Measurements from ENCODE around the gene MARCKS.
A peak's percentile ranks its signal among the peaks of the same experiment; 100 is the strongest.

MARCKS gene

DNA sequence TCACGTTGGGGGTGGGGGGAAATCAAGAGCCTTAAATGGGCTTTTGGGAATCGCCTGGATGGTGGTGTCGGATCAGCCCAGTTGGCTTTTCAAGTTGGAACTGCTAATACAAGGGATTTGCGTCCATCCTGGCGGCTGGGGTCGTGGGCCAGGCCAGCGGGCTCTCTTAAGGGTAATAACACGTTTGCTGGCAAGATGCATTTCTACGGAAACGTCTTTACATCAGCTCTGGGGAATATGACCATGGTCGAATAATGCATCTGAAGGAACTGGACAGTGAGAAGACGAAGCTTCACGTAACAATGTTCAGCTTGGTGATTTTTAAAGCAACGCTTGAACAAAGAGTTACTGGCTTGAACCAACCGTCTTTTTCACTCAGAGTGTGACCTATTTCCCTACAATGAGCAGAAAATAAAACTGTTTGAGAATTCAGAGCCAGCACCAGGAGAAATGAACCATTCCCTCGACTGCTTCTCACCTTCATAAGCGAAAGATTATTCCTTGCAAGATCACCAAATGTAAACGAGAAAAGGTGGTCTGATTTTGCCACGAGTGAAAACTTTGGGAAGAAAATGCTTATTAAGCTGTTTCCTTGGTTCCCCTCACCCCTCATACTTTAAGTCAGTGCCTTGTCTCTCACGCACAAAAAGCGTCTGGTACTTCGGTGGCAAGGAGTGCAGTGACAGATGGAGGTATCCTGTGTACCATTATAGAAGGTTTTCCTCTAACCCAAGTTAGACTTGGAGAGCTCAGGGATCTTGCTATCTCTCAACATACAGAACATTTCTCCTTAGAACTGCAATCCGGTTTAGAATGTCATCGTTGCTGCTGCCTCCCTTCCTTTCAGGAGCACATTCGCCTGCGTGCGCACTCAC, 1.4 kb upstream of the MARCKS start:
- Histone ChIP-seq H3K27ac (ENCODE audit: low read depth, low read length) (peak overlapping the region; percentile 12), H3K79me1 (ENCODE audit: low read length) (peaks cover 22% of the 10 kb centered on the region), H2BK12ac (ENCODE audit: low read length) (no peak overlapping the region), H4K91ac (ENCODE audit: low read depth, low read length) (peak overlapping the region; percentile 55), H3K9ac (ENCODE audit: low read length) (peak overlapping the region; percentile 3), H2AK5ac (ENCODE audit: low read length) (no peak overlapping the region), H3K27me3 (ENCODE audit: insufficient read depth, low read length) (no peaks in the 10 kb centered on the region), H3K23ac (ENCODE audit: low read length) (no peak overlapping the region), H3K4me2 (ENCODE audit: low read length) (peak overlapping the region; percentile 85), H2BK120ac (ENCODE audit: insufficient read depth, low read length, poor library complexity) (peak overlapping the region; percentile 64), H3K14ac (ENCODE audit: low read length) (peak overlapping the region; percentile 40), H3K4me1 (ENCODE audit: control insufficient read depth in 1 of 2, insufficient read depth in 2 of 2, low read length in 2 of 2) (peaks cover 0 to 3% of the 10 kb centered on the region in 2 experiments), H3K4me3 (ENCODE audit: low read depth, low read length) (peak overlapping the region; percentile 66), H3K18ac (ENCODE audit: low read length) (no peak overlapping the region), H2AFZ (ENCODE audit: insufficient read depth, low read length, poor library complexity) (peak overlapping the region; percentile 44), H3K9me3 (ENCODE audit: insufficient read depth, low read depth, low read length) (no peaks in the 10 kb centered on the region), H3K36me3 (ENCODE audit: control insufficient read depth in 1 of 2, insufficient read depth in 2 of 2, low read length in 2 of 2) (peaks cover 9 to 17% of the 10 kb centered on the region in 2 experiments), H4K8ac (ENCODE audit: low read depth, low read length) (peak overlapping the region; percentile 62), H4K12ac (ENCODE audit: low read depth, low read length) (no peak overlapping the region), H2BK5ac (ENCODE audit: low read depth, low read length, poor library complexity) (no peak overlapping the region), H3K4ac (ENCODE audit: low read depth, low read length) (peak overlapping the region; percentile 31), H3K79me2 (ENCODE audit: control insufficient read depth, insufficient read depth, low read length, poor library complexity) (peaks cover 26% of the 10 kb centered on the region)
- WGBS (ENCODE audit: extremely low coverage, insufficient coverage, insufficient read length): no CpG with 5 or more reads among the region's 27 CpGs
- peak; percentile 43 to 67 for DNase-seq

DNA sequence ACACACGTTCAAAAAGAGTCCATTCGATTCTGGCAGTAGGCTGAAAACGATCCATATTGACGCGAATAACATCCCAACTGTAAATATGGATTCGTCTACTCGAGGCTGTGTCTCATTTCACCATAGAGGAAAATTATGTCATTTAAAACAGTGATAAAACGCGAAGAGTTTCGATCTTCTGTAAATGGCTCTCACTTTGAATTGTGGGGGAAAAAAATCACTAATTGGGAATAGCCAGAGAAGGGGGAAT, 845 bp upstream of the MARCKS start:
- H4K8ac ChIP-seq (ENCODE audit: low read depth, low read length): no peak overlapping the region
- H3K27ac ChIP-seq (ENCODE audit: low read depth, low read length): no peak overlapping the region
- no peak overlapping the region for H2AFZ ChIP-seq (ENCODE audit: insufficient read depth, low read length, poor library complexity)
- H2BK5ac ChIP-seq (ENCODE audit: low read depth, low read length, poor library complexity): no peak overlapping the region
- peak overlapping the region; percentile 85 for H3K4me2 ChIP-seq (ENCODE audit: low read length)
- peaks cover 9 to 17% of the 10 kb centered on the region in 2 experiments for H3K36me3 ChIP-seq (ENCODE audit: control insufficient read depth in 1 of 2, insufficient read depth in 2 of 2, low read length in 2 of 2)
- H4K91ac ChIP-seq (ENCODE audit: low read depth, low read length): no peak overlapping the region
- H3K4me1 ChIP-seq (ENCODE audit: control insufficient read depth in 1 of 2, insufficient read depth in 2 of 2, low read length in 2 of 2): peaks cover 0 to 3% of the 10 kb centered on the region in 2 experiments
- H3K14ac ChIP-seq (ENCODE audit: low read length): no peak overlapping the region
- no peaks in the 10 kb centered on the region for H3K27me3 ChIP-seq (ENCODE audit: insufficient read depth, low read length)
- no peak overlapping the region for H3K18ac ChIP-seq (ENCODE audit: low read length)
- no peak overlapping the region for H3K9ac ChIP-seq (ENCODE audit: low read length)
- H2BK12ac ChIP-seq (ENCODE audit: low read length): no peak overlapping the region
- peaks cover 22% of the 10 kb centered on the region for H3K79me1 ChIP-seq (ENCODE audit: low read length)
- H3K9me3 ChIP-seq (ENCODE audit: insufficient read depth, low read depth, low read length): no peaks in the 10 kb centered on the region
- no peak overlapping the region for H4K12ac ChIP-seq (ENCODE audit: low read depth, low read length)
- no peak overlapping the region for H2BK120ac ChIP-seq (ENCODE audit: insufficient read depth, low read length, poor library complexity)
- H3K79me2 ChIP-seq (ENCODE audit: control insufficient read depth, insufficient read depth, low read length, poor library complexity): peaks cover 26% of the 10 kb centered on the region
- no peak overlapping the region for H3K23ac ChIP-seq (ENCODE audit: low read length)
- no peak overlapping the region for H2AK5ac ChIP-seq (ENCODE audit: low read length)
- no peak overlapping the region for H3K4ac ChIP-seq (ENCODE audit: low read depth, low read length)
- no peak for DNase-seq
- no peak overlapping the region for H3K4me3 ChIP-seq (ENCODE audit: low read depth, low read length)
- WGBS (ENCODE audit: extremely low coverage, insufficient coverage, insufficient read length): no CpG with 5 or more reads among the region's 10 CpGs

DNA sequence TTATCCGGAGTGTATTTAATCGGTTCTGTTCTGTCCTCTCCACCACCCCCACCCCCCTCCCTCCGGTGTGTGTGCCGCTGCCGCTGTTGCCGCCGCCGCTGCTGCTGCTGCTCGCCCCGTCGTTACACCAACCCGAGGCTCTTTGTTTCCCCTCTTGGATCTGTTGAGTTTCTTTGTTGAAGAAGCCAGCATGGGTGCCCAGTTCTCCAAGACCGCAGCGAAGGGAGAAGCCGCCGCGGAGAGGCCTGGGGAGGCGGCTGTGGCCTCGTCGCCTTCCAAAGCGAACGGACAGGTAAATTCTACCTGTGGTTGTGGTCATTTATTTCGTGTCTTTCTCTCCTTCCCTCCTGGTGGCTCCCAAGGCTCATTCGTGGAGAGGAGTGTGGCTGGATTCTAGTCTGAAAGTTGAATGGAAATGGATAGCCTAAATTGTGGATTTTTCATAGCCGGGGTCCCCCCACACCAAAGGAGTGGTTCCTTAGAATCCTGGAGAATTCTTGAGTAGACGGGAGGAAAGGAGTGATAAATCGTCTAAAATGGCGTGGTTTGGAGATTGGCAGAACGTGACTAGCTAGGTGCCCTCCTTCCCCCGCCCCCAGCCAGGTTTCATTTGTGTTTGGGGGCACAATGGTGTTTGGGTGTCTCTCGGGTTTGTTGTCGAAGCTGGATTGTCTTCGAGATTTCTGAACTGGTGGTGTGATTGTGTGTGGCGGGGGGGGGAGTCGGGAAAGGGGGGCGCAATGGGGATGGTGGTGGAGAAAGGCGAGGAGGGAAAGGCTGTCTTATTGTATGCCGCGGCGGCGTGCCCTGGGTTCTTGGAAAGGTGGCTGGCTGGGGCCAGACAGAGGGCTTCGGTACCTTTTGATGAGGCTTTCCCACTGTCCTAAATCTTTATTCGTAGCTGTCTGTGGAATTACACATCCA, 673 bp downstream of the MARCKS start:
- peak overlapping the region; percentile 99 for H3K18ac ChIP-seq (ENCODE audit: low read length)
- H3K23ac ChIP-seq (ENCODE audit: low read length): peak overlapping the region; percentile 80
- peaks cover 0 to 3% of the 10 kb centered on the region in 2 experiments for H3K4me1 ChIP-seq (ENCODE audit: control insufficient read depth in 1 of 2, insufficient read depth in 2 of 2, low read length in 2 of 2)
- peak overlapping the region; percentile 50 for H3K4me2 ChIP-seq (ENCODE audit: low read length)
- H4K8ac ChIP-seq (ENCODE audit: low read depth, low read length): peak overlapping the region; percentile 96
- peaks cover 9 to 17% of the 10 kb centered on the region in 2 experiments for H3K36me3 ChIP-seq (ENCODE audit: control insufficient read depth in 1 of 2, insufficient read depth in 2 of 2, low read length in 2 of 2)
- no peaks in the 10 kb centered on the region for H3K9me3 ChIP-seq (ENCODE audit: insufficient read depth, low read depth, low read length)
- peak overlapping the region; percentile 99 for H4K91ac ChIP-seq (ENCODE audit: low read depth, low read length)
- peak overlapping the region; percentile 97 for H2AK5ac ChIP-seq (ENCODE audit: low read length)
- peak overlapping the region; percentile 100 for H3K9ac ChIP-seq (ENCODE audit: low read length)
- peak overlapping the region; percentile 99 for H3K14ac ChIP-seq (ENCODE audit: low read length)
- no peaks in the 10 kb centered on the region for H3K27me3 ChIP-seq (ENCODE audit: insufficient read depth, low read length)
- H4K12ac ChIP-seq (ENCODE audit: low read depth, low read length): peak overlapping the region; percentile 85
- peak overlapping the region; percentile 92 for H3K4me3 ChIP-seq (ENCODE audit: low read depth, low read length)
- DNase-seq: peak; percentile 29 to 56
- peak overlapping the region; percentile 99 for H2BK5ac ChIP-seq (ENCODE audit: low read depth, low read length, poor library complexity)
- peaks cover 22% of the 10 kb centered on the region for H3K79me1 ChIP-seq (ENCODE audit: low read length)
- peak overlapping the region; percentile 85 for H3K27ac ChIP-seq (ENCODE audit: low read depth, low read length)
- peak overlapping the region; percentile 100 for H3K4ac ChIP-seq (ENCODE audit: low read depth, low read length)
- WGBS (ENCODE audit: extremely low coverage, insufficient coverage, insufficient read length): no CpG with 5 or more reads among the region's 43 CpGs
- H3K79me2 ChIP-seq (ENCODE audit: control insufficient read depth, insufficient read depth, low read length, poor library complexity): peaks cover 26% of the 10 kb centered on the region
- no peak overlapping the region for H2AFZ ChIP-seq (ENCODE audit: insufficient read depth, low read length, poor library complexity)
- H2BK120ac ChIP-seq (ENCODE audit: insufficient read depth, low read length, poor library complexity): peak overlapping the region; percentile 98
- peak overlapping the region; percentile 5 for H2BK12ac ChIP-seq (ENCODE audit: low read length)

Measured in trophoblast cell (in vitro differentiated cells and primary cell).